Measurements from ENCODE around the gene SLC6A13. TPM values are rescaled to one million over a fixed set of nuclear protein-coding genes. Genes with fewer than 3 reads are reported as not detected.

Gene SLC6A13
- total and polyA plus RNA-seq, 2 of the 8 experiments (the other 6 are each of a cell fraction or from before 2014, with no cell fraction given), result 0.03 TPM; not detected in 1

- H4K5ac ChIP-seq (ENCODE audit: insufficient read length, low read depth, low read length), result no peak overlapping the region
- H2BK15ac ChIP-seq (ENCODE audit: low read length), result no peak overlapping the region
- H3K4me3 ChIP-seq (ENCODE audit: extremely low read depth in 1 of 4, insufficient read depth in 2 of 4, low read depth in 3 of 4, low read length in 4 of 4), result no peak overlapping the region
- H4K20me1 ChIP-seq (replicated peaks in 1 of 2; ENCODE audit: control insufficient read depth in 1 of 2, insufficient read depth in 2 of 2, low read length in 2 of 2), result no peaks in the 10 kb centered on the region
- no peaks in the 10 kb centered on the region for H3K79me2 ChIP-seq (ENCODE audit: control insufficient read depth in 1 of 2, insufficient read depth in 2 of 2, low read length in 2 of 2)
- no peaks in the 10 kb centered on the region for H3K36me3 ChIP-seq (ENCODE audit: control insufficient read depth in 2 of 4, insufficient read depth in 4 of 4, low read length in 3 of 4)
- H3K27ac ChIP-seq (ENCODE audit: low read depth, low read length), result no peak overlapping the region
- no peak overlapping the region; a peak in 1 of 4 replicates for H3K4me2 ChIP-seq (ENCODE audit: insufficient read depth in 1 of 2, low read depth in 2 of 2, low read length in 2 of 2)
- H2AK5ac ChIP-seq (ENCODE audit: low read depth, low read length), result no peak overlapping the region
- no peak overlapping the region for H3K14ac ChIP-seq (ENCODE audit: insufficient read length)
- peaks cover 2% of the 10 kb centered on the region; the same call in 1 of the 2 replicates for H3K23me2 ChIP-seq (ENCODE audit: low read depth, low read length)
- CTCF ChIA-PET (ENCODE audit: partially characterized antibody), result interaction anchor here (0.7 to 7.0 kb wide), 23 partner anchors 10 to 105 kb away, joined by 3 to 71 read pairs (median 6); partner anchors contain the start of gene SLC6A12
- H3K4ac ChIP-seq (replicated peaks; ENCODE audit: insufficient read length, low read depth, low read length), result no peak overlapping the region
- POLR2A ChIA-PET (ENCODE audit: partially characterized antibody), result interaction anchor here (1.2 to 2.1 kb wide), 2 partner anchors 16 to 23 kb away, joined by 4 read pairs; no protein-coding TSS in a partner anchor
- H2BK12ac ChIP-seq (ENCODE audit: low read depth, low read length), result no peak overlapping the region
- peaks cover 0 to 15% (median 5%) of the 10 kb centered on the region in 4 experiments; a peak in 5 of 7 replicates for H3K27me3 ChIP-seq (replicated peaks in 1 of 4; ENCODE audit: control insufficient read depth in 3 of 4, extremely low read depth in 1 of 4, insufficient read depth in 3 of 4, low read length in 3 of 4)
- no peak overlapping the region for H3K23ac ChIP-seq (ENCODE audit: insufficient read length)
- WGBS, 2 experiments (ENCODE audit: extremely low coverage in 1 of 2, insufficient coverage in 1 of 2, insufficient read length in 1 of 2, insufficient replicate concordance in 2 of 2, low coverage in 1 of 2, low lambda C conversion rate in 2 of 2, missing lambda C conversion rate in 1 of 2), result 85% methylated on average over 6 of the region's 6 CpGs; no CpG with 5 or more reads in 1 of the 2 experiments
- no peaks in the 10 kb centered on the region; a peak in 1 of 4 replicates for H3K9me3 ChIP-seq (ENCODE audit: insufficient read depth in 2 of 2, low read depth in 1 of 2, low read length in 1 of 2)
- DNase-seq (ENCODE audit: low read depth in 1 of 2, low spot score in 2 of 2), result no peak
- no peak overlapping the region for H2BK5ac ChIP-seq (ENCODE audit: low read depth, low read length)
- H2BK20ac ChIP-seq (ENCODE audit: low read length), result no peak overlapping the region
- no peak overlapping the region for H4K8ac ChIP-seq (ENCODE audit: extremely low read depth, insufficient read depth, low read length)
- H4K91ac ChIP-seq (replicated peaks; ENCODE audit: insufficient read length, low read length), result no peak overlapping the region
- peaks cover 0 to 3% (median 2%) of the 10 kb centered on the region in 4 experiments; a peak in 2 of 7 replicates for H3K4me1 ChIP-seq (replicated peaks in 1 of 4; ENCODE audit: control insufficient read depth in 3 of 4, insufficient read depth in 4 of 4, low read length in 3 of 4)
- no peak overlapping the region for H2BK120ac ChIP-seq (replicated peaks; ENCODE audit: low read depth, low read length)
- H3K79me1 ChIP-seq (ENCODE audit: low read depth, low read length), result no peaks in the 10 kb centered on the region
- H3K9ac ChIP-seq (replicated peaks in 1 of 4; ENCODE audit: extremely low read depth in 1 of 4, low read depth in 3 of 4, low read length in 3 of 4), result no peak overlapping the region
- H3K18ac ChIP-seq (ENCODE audit: extremely low read depth, low read length), result no peak overlapping the region
- no peak overlapping the region for H2AFZ ChIP-seq (ENCODE audit: low read length)
- no peak for FAIRE-seq
- H3K56ac ChIP-seq (replicated peaks; ENCODE audit: insufficient read length, low read depth, low read length), result no peak overlapping the region
- TF ChIP-seq EZH2 (IDR thresholded peaks at IDR 0.05; ENCODE audit: low read depth, low read length, severe bottlenecking), result no peak
- no peak for TF ChIP-seq BCL11A (IDR thresholded peaks at IDR 0.05; ENCODE audit: low read depth in 2 of 2, low read length in 2 of 2)
- TF ChIP-seq POU5F1 (IDR thresholded peaks at IDR 0.05; ENCODE audit: low read depth, low read length), result no peak
- TF ChIP-seq ATF3 (IDR thresholded peaks at IDR 0.05; ENCODE audit: insufficient read depth, low read depth, low read length), result no peak
- no peak for TF ChIP-seq CHD2 (IDR thresholded peaks at IDR 0.05; ENCODE audit: low read length)
- TF ChIP-seq EP300 (IDR thresholded peaks at IDR 0.05; ENCODE audit: borderline replicate concordance in 1 of 2, low read depth in 2 of 2, low read length in 2 of 2), result no peak
- no peak for TF ChIP-seq HDAC6 (IDR thresholded peaks at IDR 0.05; ENCODE audit: low read depth, low read length)
- no peak for TF ChIP-seq KDM4A (IDR thresholded peaks at IDR 0.05; ENCODE audit: low read depth, low read length, severe bottlenecking)
- no peak for TF ChIP-seq JUND (IDR thresholded peaks at IDR 0.05; ENCODE audit: low read length)
- TF ChIP-seq POLR2AphosphoS5 (IDR thresholded peaks at IDR 0.05; ENCODE audit: low read depth, low read length), result no peak
- TF ChIP-seq TAF7 (optimal IDR thresholded peaks at IDR 0.05; ENCODE audit: borderline replicate concordance, low read depth, low read length), result no peak
- no peak for TF ChIP-seq SRF (IDR thresholded peaks at IDR 0.05; ENCODE audit: low read depth, low read length)
Observed at GRCh38 chr12:189622-189962, 73.0 kb downstream of the SLC6A13 start.
